CD8-positive, alpha-beta memory T cell (primary cell): ENCODE results near the gene AHRR. TPM values are rescaled to one million over a fixed set of nuclear protein-coding genes. Genes with fewer than 3 reads are reported as not detected.

Source experiments
- CTCF ChIA-PET: fragments of 350-600 bp; sonication (Branson Sonifier 250); formaldehyde crosslinking; loops from one replicate; lab custom pipeline; 2021; ENCODE audit warnings: antibody characterized with exemption; lab: Charles Lee
- POLR2A ChIA-PET: fragments of 350-600 bp; sonication (Branson Sonifier 250); formaldehyde crosslinking; loops from one replicate; lab custom pipeline; 2021; ENCODE audit warnings: antibody characterized with exemption; lab: Charles Lee
- DNase-seq, 5 donors: peaks; one replicate each; pipeline versions ENCODE4 v3.0.0 to v3.0.0-alpha.2; 2020 to 2022; ENCODE audit warnings: mixed read lengths in 1 of 5
- H3K27ac ChIP-seq: one replicate; pipeline ENCODE4 v1.7.0; 2013; ENCODE audit warnings: low read depth, mild to moderate bottlenecking, low read length, moderate library complexity
- H3K27me3 ChIP-seq: 2 replicates; pipeline ENCODE4 v1.7.0; 2013; ENCODE audit warnings: low read length, mild to moderate bottlenecking; ENCODE audit not compliant: insufficient read depth, poor library complexity, severe bottlenecking
- H3K36me3 ChIP-seq: 2 replicates; pipeline ENCODE4 v1.7.0; 2013; ENCODE audit warnings: mild to moderate bottlenecking, low read length, moderate library complexity; ENCODE audit not compliant: insufficient read depth
- H3K4me1 ChIP-seq: 2 replicates; pipeline ENCODE4 v1.7.0; 2013; ENCODE audit warnings: mild to moderate bottlenecking, low read length, moderate library complexity; ENCODE audit not compliant: insufficient read depth
- H3K4me3 ChIP-seq: 2 replicates; pipeline ENCODE4 v1.7.0; 2013; ENCODE audit warnings: mild to moderate bottlenecking, low read length
- H3K9me3 ChIP-seq: 2 replicates; pipeline ENCODE4 v1.7.0; 2013; ENCODE audit warnings: mild to moderate bottlenecking, low read length
- H3K27ac Mint-ChIP-seq, 8 donors: one replicate each; pipeline ENCODE4 v1.8.0; 2020 to 2021; ENCODE audit warnings: mixed read lengths in 8 of 8, mild to moderate bottlenecking in 6 of 8, inconsistent platforms in 3 of 8, moderate library complexity in 3 of 8
- H3K27me3 Mint-ChIP-seq, 2 donors: one replicate each; pipeline ENCODE4 v1.8.0; 2020 to 2021; ENCODE audit warnings: mixed read lengths in 2 of 2, mild to moderate bottlenecking in 1 of 2, moderate library complexity in 1 of 2
- H3K36me3 Mint-ChIP-seq, 3 donors: one replicate each; pipeline ENCODE4 v1.8.0; 2020 to 2021; ENCODE audit warnings: mixed read lengths in 3 of 3, inconsistent platforms in 1 of 3, mild to moderate bottlenecking in 1 of 3
- H3K4me1 Mint-ChIP-seq, 3 donors: one replicate each; pipeline ENCODE4 v1.8.0; 2020 to 2021; ENCODE audit warnings: mixed read lengths in 3 of 3, inconsistent platforms in 1 of 3, mild to moderate bottlenecking in 1 of 3
- H3K4me3 Mint-ChIP-seq, 7 donors: one replicate each; pipeline ENCODE4 v1.8.0; 2020 to 2021; ENCODE audit warnings: mixed read lengths in 7 of 7, mild to moderate bottlenecking in 6 of 7, moderate library complexity in 4 of 7, inconsistent platforms in 2 of 7
- H3K9me3 Mint-ChIP-seq, 5 donors: one replicate each; pipeline ENCODE4 v1.8.0; 2020 to 2022; ENCODE audit warnings: mixed read lengths in 5 of 5, mild to moderate bottlenecking in 3 of 5, moderate library complexity in 2 of 5, inconsistent platforms in 1 of 5
- polyA plus RNA-seq: library from polyadenylated mRNA; unstranded; fragments of 300-500 nt; fragmentation: Illumina TruSeq; gene quantifications from one replicate; pipeline ENCODE4 v1.2.3, GENCODE V29; 2021
- total RNA-seq, 2 experiments: library from RNA; stranded (reverse); gene quantifications; one replicate each; pipeline ENCODE4 v1.2.3, GENCODE V29; 2021

AHRR gene
- total and polyA plus RNA-seq, 3 experiments from 2014 or later = 31.7 to 38.2 TPM; not detected in 1

DNA sequence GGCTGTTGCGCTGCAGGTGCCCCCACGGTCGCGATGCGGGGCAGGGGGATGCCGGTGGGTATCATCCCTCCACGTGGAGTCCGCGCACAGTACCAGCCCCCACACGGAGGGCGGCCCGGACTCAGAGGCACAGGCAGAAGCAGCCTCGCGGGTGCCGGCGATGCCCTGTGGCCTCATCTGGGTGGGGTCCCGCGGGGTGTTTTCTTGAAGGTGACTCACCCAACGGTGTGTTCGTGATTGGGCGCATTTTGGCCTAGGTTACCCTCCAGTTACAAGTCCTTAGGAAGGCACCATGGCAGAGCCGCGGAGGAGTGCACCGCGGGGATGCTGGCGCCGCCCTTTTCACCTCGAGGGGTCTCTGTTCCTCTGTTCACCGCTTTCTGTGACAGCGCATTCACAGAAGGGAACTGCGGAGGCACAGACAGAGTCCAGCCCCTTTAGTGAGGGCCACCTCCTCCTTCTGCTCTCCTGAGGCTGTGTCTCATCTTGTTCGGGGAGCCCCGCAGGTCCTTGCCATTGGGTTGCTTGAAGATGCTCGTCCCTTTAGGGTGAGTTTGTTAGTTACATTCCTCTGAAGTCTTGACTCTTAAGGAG lies 99.9 kb downstream of the AHRR start:
- POLR2A ChIA-PET = no interaction called here
- H3K4me1 Mint-ChIP-seq = no peaks in the 10 kb centered on the region
- CTCF ChIA-PET = no interaction called here
- Histone ChIP-seq H3K4me1 (no peaks in the 10 kb centered on the region), H3K36me3 (no peaks in the 10 kb centered on the region), H3K27ac (no peak overlapping the region), H3K27me3 (no peaks in the 10 kb centered on the region), H3K9me3 (no peaks in the 10 kb centered on the region), H3K4me3 (no peak overlapping the region)
- no peak overlapping the region for H3K27ac Mint-ChIP-seq
- DNase-seq = no peak
- H3K36me3 Mint-ChIP-seq = peaks cover 0 to 4% (median 0%) of the 10 kb centered on the region in 3 donors
- peaks cover 2 to 7% of the 10 kb centered on the region in 2 donors for H3K27me3 Mint-ChIP-seq
- no peak overlapping the region for H3K4me3 Mint-ChIP-seq
- no peaks in the 10 kb centered on the region for H3K9me3 Mint-ChIP-seq

DNA sequence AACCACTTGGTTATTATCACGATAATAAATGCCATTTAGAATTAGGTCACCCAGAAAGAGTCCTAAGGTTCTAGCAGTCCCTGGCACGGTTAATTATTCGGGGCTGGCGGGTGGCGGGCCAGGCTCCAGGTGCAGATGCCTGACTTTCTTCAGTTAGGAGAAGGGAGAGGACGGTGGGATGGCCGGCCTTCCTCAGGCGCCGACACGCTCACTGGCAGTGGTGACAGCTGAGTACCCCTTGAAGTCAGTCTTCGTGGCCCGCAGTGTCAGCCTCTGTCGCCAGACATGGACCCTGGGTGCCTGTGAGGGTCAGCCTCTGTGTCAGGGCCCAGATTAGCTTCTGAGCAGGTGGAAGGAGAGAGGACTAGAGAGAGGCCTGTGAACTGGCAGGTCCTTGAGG lies 100.4 kb downstream of the AHRR start:
- Histone ChIP-seq H3K36me3 (no peaks in the 10 kb centered on the region), H3K27me3 (no peaks in the 10 kb centered on the region), H3K27ac (no peak overlapping the region), H3K4me1 (no peaks in the 10 kb centered on the region), H3K9me3 (no peaks in the 10 kb centered on the region), H3K4me3 (no peak overlapping the region)
- H3K27me3 Mint-ChIP-seq = peaks cover 3 to 7% of the 10 kb centered on the region in 2 donors
- peak overlapping the region in 2 of 8 donors; percentile 17 to 43 for H3K27ac Mint-ChIP-seq
- ChIA-PET POLR2A (no interaction called here), CTCF (no interaction called here)
- DNase-seq = no peak
- H3K4me3 Mint-ChIP-seq = no peak overlapping the region
- no peaks in the 10 kb centered on the region for H3K9me3 Mint-ChIP-seq
- H3K36me3 Mint-ChIP-seq = peaks cover 0 to 4% (median 0%) of the 10 kb centered on the region in 3 donors
- H3K4me1 Mint-ChIP-seq = no peaks in the 10 kb centered on the region

DNA sequence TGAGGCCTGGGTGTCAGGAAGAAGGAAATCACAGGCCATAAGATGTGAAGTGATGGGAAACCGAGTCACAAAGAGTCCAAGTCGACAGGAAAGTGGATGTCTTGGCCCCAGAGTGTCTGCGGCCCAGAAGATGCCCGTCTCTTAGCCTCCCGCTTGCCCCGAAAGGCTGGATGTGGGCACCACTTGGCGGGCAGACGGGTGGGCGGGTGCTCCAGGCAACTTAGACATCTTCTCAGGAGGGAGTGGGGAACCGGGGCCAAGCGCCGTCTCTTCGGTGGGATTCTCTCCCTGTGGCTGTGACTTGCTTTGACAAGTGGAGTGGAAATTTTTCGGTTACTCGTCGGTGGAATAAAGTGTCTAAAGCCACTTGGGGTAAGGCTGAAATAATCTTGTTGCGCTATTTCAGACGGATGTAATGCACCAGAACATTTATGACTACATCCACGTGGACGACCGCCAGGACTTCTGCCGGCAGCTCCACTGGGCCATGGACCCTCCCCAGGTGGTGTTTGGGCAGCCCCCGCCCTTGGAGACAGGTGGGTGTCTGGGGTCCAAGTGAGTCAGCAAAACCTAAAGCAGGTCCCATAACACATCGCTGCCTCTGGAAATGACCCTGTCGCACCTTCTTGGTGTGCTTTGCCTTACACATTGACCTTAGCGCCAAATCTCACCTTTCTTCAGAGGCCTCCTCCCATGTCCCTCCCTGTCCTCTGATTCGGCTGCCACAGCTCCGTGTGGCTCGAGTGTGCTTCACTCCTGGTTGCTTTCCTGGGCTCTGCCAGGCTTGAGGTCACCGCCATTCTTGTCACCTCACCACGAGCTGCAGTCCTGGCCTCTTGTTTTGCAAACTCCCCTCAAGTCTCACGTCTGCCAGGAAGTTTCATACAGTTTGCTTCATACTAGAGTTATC lies 101.1 kb downstream of the AHRR start:
- Mint-ChIP-seq H3K27me3 (peaks cover 3 to 7% of the 10 kb centered on the region in 2 donors), H3K27ac (no peak overlapping the region), H3K36me3 (peaks cover 0 to 4% (median 0%) of the 10 kb centered on the region in 3 donors), H3K4me3 (peak overlapping the region in 1 of 7 donors; percentile 34), H3K9me3 (no peaks in the 10 kb centered on the region), H3K4me1 (no peaks in the 10 kb centered on the region)
- CTCF ChIA-PET = no interaction called here
- Histone ChIP-seq H3K36me3 (no peaks in the 10 kb centered on the region), H3K4me3 (no peak overlapping the region), H3K27ac (no peak overlapping the region), H3K9me3 (no peaks in the 10 kb centered on the region), H3K4me1 (no peaks in the 10 kb centered on the region), H3K27me3 (no peaks in the 10 kb centered on the region)
- POLR2A ChIA-PET = no interaction called here
- no peak for DNase-seq

DNA sequence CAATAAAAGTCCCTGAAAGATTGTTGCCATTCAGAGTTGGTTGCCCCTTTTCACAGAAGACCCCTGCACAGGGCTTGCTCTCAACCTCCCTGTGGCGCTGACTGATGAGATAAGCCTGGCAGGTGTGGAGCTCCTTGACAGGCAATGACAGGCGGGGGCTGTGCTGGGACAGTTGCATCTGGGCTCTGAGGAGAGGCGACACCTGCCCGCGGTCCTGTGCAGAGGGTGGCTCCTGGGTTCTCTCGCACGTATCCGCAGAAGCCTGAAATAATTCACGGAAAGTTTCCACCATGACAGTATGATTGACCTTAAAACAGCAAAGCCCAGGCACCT lies 101.7 kb downstream of the AHRR start:
- Histone ChIP-seq H3K4me1 (no peaks in the 10 kb centered on the region), H3K4me3 (no peak overlapping the region), H3K36me3 (no peaks in the 10 kb centered on the region), H3K27ac (no peak overlapping the region), H3K27me3 (no peaks in the 10 kb centered on the region), H3K9me3 (no peaks in the 10 kb centered on the region)
- Mint-ChIP-seq H3K4me3 (no peak overlapping the region), H3K4me1 (no peaks in the 10 kb centered on the region), H3K9me3 (no peaks in the 10 kb centered on the region), H3K36me3 (peaks cover 0 to 4% (median 0%) of the 10 kb centered on the region in 3 donors), H3K27me3 (peaks cover 3 to 7% of the 10 kb centered on the region in 2 donors), H3K27ac (no peak overlapping the region)
- ChIA-PET CTCF (interaction anchor here (1.8 kb wide), 1 partner anchor 106 kb away, joined by 6 read pairs; no protein-coding TSS in a partner anchor), POLR2A (no interaction called here)
- DNase-seq = no peak

DNA sequence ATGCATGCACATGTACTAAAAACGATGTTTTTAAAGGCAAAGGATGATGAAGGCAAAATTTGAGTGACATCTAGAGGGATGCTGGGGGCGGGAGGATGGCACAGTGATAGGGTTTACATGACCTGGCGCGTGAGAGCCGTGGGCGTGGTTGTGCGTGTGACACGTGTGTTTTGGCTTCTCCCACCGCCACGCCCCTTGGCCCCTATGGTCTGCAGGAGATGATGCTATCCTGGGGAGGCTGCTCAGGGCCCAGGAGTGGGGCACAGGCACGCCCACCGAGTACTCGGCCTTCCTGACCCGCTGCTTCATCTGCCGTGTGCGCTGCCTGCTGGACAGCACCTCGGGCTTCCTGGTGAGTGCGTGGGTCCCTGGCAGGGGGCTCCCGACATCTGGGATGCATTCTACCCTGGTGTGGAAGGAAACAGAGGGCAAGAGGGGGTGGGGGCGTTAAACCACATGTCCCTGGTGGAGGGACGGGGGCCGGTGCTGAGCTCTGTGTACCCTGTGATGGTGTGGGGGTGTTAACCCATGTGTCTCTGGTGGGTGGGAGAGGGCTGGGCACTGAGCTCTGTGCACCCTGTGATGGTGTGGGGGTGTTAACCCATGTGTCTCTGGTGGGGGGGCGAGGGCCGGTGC lies 102.2 kb downstream of the AHRR start:
- Histone ChIP-seq H3K27ac (no peak overlapping the region), H3K4me1 (no peaks in the 10 kb centered on the region), H3K36me3 (no peaks in the 10 kb centered on the region), H3K4me3 (no peak overlapping the region), H3K27me3 (no peaks in the 10 kb centered on the region), H3K9me3 (no peaks in the 10 kb centered on the region)
- Mint-ChIP-seq H3K27me3 (peaks cover 3 to 7% of the 10 kb centered on the region in 2 donors), H3K27ac (no peak overlapping the region), H3K9me3 (no peaks in the 10 kb centered on the region), H3K36me3 (peaks cover 0 to 4% (median 0%) of the 10 kb centered on the region in 3 donors), H3K4me3 (no peak overlapping the region), H3K4me1 (no peaks in the 10 kb centered on the region)
- POLR2A ChIA-PET = no interaction called here
- CTCF ChIA-PET = interaction anchor here (1.4 to 1.8 kb wide), 2 partner anchors 9 to 107 kb away, joined by 3 to 6 read pairs; no protein-coding TSS in a partner anchor
- no peak for DNase-seq

DNA sequence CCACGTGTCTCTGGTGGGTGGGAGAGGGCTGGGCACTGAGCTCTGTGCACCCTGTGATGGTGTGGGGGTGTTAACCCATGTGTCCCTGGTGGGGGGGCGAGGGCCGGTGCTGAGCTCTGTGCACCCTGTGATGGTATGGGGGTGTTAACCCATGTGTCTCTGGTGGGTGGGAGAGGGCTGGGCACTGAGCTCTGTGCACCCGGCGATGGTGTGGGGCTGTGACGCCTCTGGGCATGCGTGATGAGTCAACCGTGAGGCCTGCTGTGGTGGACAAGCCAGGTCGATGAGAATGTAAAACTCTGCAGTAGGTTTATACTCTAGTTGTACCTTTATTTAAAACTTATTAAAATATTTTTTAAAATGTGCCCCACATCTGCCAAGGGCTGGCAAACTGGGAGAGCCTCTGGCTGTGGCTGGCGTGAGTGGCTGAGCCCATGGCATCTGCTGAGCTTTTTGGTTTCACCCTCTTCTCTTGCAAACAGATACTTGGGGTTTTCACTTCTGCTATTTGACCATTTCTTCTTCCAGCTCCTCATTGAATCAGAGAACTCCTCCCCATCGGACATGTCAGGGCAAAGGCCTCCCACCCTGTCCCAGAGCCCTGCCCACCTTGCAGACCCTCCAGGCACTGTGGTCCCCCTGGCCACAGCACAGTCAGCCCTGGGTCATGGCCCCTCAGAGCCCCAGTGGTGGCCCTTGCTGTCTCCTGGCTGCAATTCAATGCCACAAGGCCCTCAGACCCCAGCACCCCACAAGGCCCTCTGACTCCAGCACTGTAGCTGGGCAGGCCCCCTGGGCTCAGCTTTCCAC lies 103.0 kb downstream of the AHRR start:
- H3K36me3 ChIP-seq = no peaks in the 10 kb centered on the region
- no peaks in the 10 kb centered on the region for H3K4me1 Mint-ChIP-seq
- H3K4me3 ChIP-seq = no peak overlapping the region
- H3K36me3 Mint-ChIP-seq = peaks cover 0 to 4% (median 0%) of the 10 kb centered on the region in 3 donors
- POLR2A ChIA-PET = no interaction called here
- H3K27ac Mint-ChIP-seq = no peak overlapping the region
- no peak overlapping the region for H3K27ac ChIP-seq
- H3K9me3 Mint-ChIP-seq = no peaks in the 10 kb centered on the region
- no peaks in the 10 kb centered on the region for H3K27me3 ChIP-seq
- no peak for DNase-seq
- H3K4me1 ChIP-seq = no peaks in the 10 kb centered on the region
- no peaks in the 10 kb centered on the region for H3K9me3 ChIP-seq
- CTCF ChIA-PET = interaction anchor here (0.6 to 1.8 kb wide), 4 partner anchors 9 to 108 kb away, joined by 3 to 6 read pairs (median 3); partner anchors contain the start of gene AHRR
- H3K4me3 Mint-ChIP-seq = no peak overlapping the region
- H3K27me3 Mint-ChIP-seq = peaks cover 3 to 10% of the 10 kb centered on the region in 2 donors

DNA sequence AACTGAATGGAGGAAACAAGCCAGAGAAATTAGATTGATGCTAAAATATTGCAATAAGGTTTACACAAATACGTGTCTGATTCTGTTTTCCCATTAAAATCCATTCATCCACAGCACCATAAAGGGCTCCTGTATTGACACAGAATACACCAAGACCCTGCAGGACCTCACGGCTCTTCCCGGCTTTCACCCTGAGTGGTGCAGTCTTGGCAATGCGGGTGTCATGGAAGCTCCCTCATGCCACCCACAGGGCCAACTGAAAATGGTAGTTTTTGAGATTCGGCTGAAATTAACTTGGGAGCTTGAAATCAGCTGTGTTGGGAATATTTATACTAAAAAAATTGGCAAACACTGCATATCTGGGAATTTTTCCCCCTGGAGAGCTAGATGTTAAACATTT lies 104.2 kb downstream of the AHRR start:
- Histone ChIP-seq H3K27me3 (no peaks in the 10 kb centered on the region), H3K4me3 (no peak overlapping the region), H3K36me3 (no peaks in the 10 kb centered on the region), H3K4me1 (no peaks in the 10 kb centered on the region), H3K9me3 (no peaks in the 10 kb centered on the region), H3K27ac (no peak overlapping the region)
- H3K27me3 Mint-ChIP-seq = peaks cover 3 to 13% of the 10 kb centered on the region in 2 donors
- no peaks in the 10 kb centered on the region for H3K4me1 Mint-ChIP-seq
- no peak overlapping the region for H3K4me3 Mint-ChIP-seq
- ChIA-PET CTCF (interaction anchor here (0.9 to 1.4 kb wide), 4 partner anchors 9 to 154 kb away, joined by 3 to 4 read pairs (median 3); partner anchors contain the start of gene PDCD6), POLR2A (no interaction called here)
- no peak overlapping the region for H3K27ac Mint-ChIP-seq
- H3K9me3 Mint-ChIP-seq = no peaks in the 10 kb centered on the region
- DNase-seq = no peak
- peaks cover 0 to 4% (median 0%) of the 10 kb centered on the region in 3 donors for H3K36me3 Mint-ChIP-seq
